Smooth muscle cell (in vitro differentiated cells): Measurements from ENCODE around the gene RNF38. TPM values are rescaled to one million over a fixed set of nuclear protein-coding genes. Genes with fewer than 3 reads are reported as not detected.

Experiments
- DNase-seq: peaks from one replicate; lab custom pipeline; 2025; ENCODE audit not compliant: unreplicated experiment; lab: John Stamatoyannopoulos, UW
- H2AFZ ChIP-seq: fragments of 200-600 bp; sonication (generic); 2 replicates; pipeline ENCODE4 v1.6.0; 2016; ENCODE audit warnings: antibody characterized with exemption, low read depth, mild to moderate bottlenecking
- H3F3A ChIP-seq: fragments of 200-600 bp; sonication (generic); 2 replicates; pipeline ENCODE4 v1.6.0; 2017; ENCODE audit warnings: antibody characterized with exemption, low read depth
- H3K27ac ChIP-seq: fragments of 200-600 bp; sonication (generic); 2 replicates; pipeline ENCODE4 v1.5.1; 2016; ENCODE audit warnings: low read depth, mild to moderate bottlenecking
- H3K27me3 ChIP-seq: fragments of 200-600 bp; sonication (generic); 2 replicates; pipeline ENCODE4 v1.6.1; 2016; ENCODE audit warnings: low read depth, mild to moderate bottlenecking
- H3K36me3 ChIP-seq: fragments of 200-600 bp; sonication (generic); 2 replicates; pipeline ENCODE4 v1.5.1; 2016; ENCODE audit warnings: low read depth
- H3K4me1 ChIP-seq: fragments of 200-600 bp; sonication (generic); 2 replicates; pipeline ENCODE4 v1.5.1; 2016; ENCODE audit warnings: low read depth
- H3K4me2 ChIP-seq: fragments of 200-600 bp; sonication (generic); 2 replicates; pipeline ENCODE4 v1.6.0; 2016; ENCODE audit warnings: mild to moderate bottlenecking
- H3K4me3 ChIP-seq: fragments of 200-600 bp; sonication (generic); 2 replicates; pipeline ENCODE4 v1.5.1; 2016; ENCODE audit warnings: mild to moderate bottlenecking
- H3K79me2 ChIP-seq: fragments of 200-600 bp; sonication (generic); 2 replicates; pipeline ENCODE4 v1.6.0; 2016; ENCODE audit warnings: low read depth, mild to moderate bottlenecking
- H3K9ac ChIP-seq: fragments of 200-600 bp; sonication (generic); 2 replicates; pipeline ENCODE4 v1.6.0; 2016; ENCODE audit warnings: low read depth
- H3K9me3 ChIP-seq: fragments of 200-600 bp; sonication (generic); replicated peaks from 2 replicates; pipeline ENCODE4 v1.5.1; 2016; ENCODE audit warnings: low read depth
- H4K20me1 ChIP-seq: fragments of 200-600 bp; sonication (generic); 2 replicates; pipeline ENCODE4 v1.6.0; 2016; ENCODE audit warnings: low read depth
- WGBS: methylation state at CpG from one replicate; pipeline ENCODE4 v1.1.7; 2016; ENCODE audit warnings: low lambda C conversion rate; 5-methylcytosine and 5-hydroxymethylcytosine counted together
- polyA plus RNA-seq: library from polyadenylated mRNA; unstranded; fragments of >200 nt; fragmentation: Nextera tagmentation; extraction: Ambion mirVana; gene quantifications from 2 replicates; pipeline ENCODE4 v1.2.1, GENCODE V29; 2016
- total RNA-seq: library from RNA; depleted of rRNA; stranded (reverse); fragments of >200 nt; gene quantifications from 2 replicates; pipeline ENCODE4 v1.2.3, GENCODE V29; 2014
- TF ChIP-seq, protein P1 (sequence below): fragments of 200-600 bp; sonication (generic); IDR thresholded peaks from 2 replicates; pipeline ENCODE4 v1.5.1; 2017; ENCODE audit warnings: borderline replicate concordance, mild to moderate bottlenecking, antibody characterized with exemption; ENCODE audit not compliant: insufficient read depth, poor library complexity, severe bottlenecking

The RNF38 gene
- total and polyA plus RNA-seq, 2 experiments from 2014 or later: 10.1 to 27.5 TPM

DNA sequence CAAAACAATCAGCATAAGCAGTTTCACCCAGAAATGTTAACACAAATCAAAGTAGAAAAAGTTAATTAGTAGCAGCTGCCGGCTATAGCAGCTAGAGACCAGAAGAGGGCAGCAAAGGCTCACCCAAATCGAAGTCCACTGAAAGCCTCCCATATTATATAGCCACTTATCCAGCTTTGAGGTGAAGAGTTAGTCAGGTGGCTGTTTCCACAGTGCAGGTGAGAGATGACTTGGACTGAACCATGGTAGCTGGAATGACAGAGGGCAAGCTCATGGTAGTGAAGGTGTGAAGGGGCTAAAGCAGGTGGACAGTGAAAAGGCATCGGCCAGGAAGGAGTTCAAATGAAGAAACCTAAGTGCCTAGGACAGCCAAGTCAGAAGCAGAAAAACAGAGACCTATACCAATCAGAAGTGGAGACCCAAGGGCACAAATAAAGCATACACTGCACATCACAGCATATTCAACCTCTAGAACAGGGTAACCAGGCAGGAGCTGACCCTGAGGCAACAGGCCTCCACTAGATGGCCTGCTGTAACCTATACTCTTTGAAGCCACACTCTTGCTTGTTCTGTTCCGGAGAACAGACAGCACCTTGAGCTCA lies 7.2 kb upstream of the RNF38 start:
- no peak overlapping the region for H3K4me2 ChIP-seq
- no peaks in the 10 kb centered on the region for H3K9me3 ChIP-seq
- H3K9ac ChIP-seq: no peak overlapping the region
- TF ChIP-seq, protein P1, sequence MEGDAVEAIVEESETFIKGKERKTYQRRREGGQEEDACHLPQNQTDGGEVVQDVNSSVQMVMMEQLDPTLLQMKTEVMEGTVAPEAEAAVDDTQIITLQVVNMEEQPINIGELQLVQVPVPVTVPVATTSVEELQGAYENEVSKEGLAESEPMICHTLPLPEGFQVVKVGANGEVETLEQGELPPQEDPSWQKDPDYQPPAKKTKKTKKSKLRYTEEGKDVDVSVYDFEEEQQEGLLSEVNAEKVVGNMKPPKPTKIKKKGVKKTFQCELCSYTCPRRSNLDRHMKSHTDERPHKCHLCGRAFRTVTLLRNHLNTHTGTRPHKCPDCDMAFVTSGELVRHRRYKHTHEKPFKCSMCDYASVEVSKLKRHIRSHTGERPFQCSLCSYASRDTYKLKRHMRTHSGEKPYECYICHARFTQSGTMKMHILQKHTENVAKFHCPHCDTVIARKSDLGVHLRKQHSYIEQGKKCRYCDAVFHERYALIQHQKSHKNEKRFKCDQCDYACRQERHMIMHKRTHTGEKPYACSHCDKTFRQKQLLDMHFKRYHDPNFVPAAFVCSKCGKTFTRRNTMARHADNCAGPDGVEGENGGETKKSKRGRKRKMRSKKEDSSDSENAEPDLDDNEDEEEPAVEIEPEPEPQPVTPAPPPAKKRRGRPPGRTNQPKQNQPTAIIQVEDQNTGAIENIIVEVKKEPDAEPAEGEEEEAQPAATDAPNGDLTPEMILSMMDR: peak; percentile 96
- no peak overlapping the region for H3K4me3 ChIP-seq
- H3K4me1 ChIP-seq: peaks cover 5% of the 10 kb centered on the region
- no peak overlapping the region for H3K27ac ChIP-seq
- DNase-seq: no peak
- no peaks in the 10 kb centered on the region for H3K27me3 ChIP-seq
- H3K79me2 ChIP-seq: peaks cover 35% of the 10 kb centered on the region
- peaks cover 3% of the 10 kb centered on the region for H3F3A ChIP-seq
- peaks cover 26% of the 10 kb centered on the region for H4K20me1 ChIP-seq
- WGBS: 41% methylated on average over 4 of the region's 4 CpGs
- H3K36me3 ChIP-seq: no peaks in the 10 kb centered on the region
- H2AFZ ChIP-seq: no peak overlapping the region

DNA sequence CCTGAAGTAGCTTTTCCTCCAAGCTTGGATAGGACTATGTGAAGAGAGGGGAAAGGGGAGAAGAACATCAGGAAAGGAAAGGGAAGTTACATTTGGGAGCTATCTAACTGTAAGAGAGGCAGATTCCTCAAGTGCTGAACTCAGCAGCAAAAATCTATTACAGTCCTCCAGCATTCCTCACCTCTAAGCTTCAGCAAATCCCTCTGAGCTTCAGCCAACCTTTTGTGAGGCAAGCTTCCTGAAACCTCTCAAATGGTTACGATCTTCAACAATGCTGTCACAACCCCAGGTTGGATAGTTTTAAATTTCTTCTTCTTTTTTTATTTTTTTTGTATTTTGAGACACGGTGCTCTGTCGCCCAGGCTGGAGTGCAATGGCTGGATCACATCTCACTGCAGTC lies 2.5 kb upstream of the RNF38 start:
- peaks cover 39% of the 10 kb centered on the region for H4K20me1 ChIP-seq
- no peak overlapping the region for H3K4me3 ChIP-seq
- TF ChIP-seq, protein P1: no peak
- no peaks in the 10 kb centered on the region for H3K27me3 ChIP-seq
- no peak for DNase-seq
- H3K79me2 ChIP-seq: peaks cover 57% of the 10 kb centered on the region
- H3K4me2 ChIP-seq: no peak overlapping the region
- no peak overlapping the region for H2AFZ ChIP-seq
- no peaks in the 10 kb centered on the region for H3K36me3 ChIP-seq
- H3K9me3 ChIP-seq: no peaks in the 10 kb centered on the region
- 93% methylated on average over 3 of the region's 3 CpGs for WGBS
- H3F3A ChIP-seq: peaks cover 5% of the 10 kb centered on the region
- H3K9ac ChIP-seq: no peak overlapping the region
- H3K4me1 ChIP-seq: peaks cover 34% of the 10 kb centered on the region
- H3K27ac ChIP-seq: no peak overlapping the region

DNA sequence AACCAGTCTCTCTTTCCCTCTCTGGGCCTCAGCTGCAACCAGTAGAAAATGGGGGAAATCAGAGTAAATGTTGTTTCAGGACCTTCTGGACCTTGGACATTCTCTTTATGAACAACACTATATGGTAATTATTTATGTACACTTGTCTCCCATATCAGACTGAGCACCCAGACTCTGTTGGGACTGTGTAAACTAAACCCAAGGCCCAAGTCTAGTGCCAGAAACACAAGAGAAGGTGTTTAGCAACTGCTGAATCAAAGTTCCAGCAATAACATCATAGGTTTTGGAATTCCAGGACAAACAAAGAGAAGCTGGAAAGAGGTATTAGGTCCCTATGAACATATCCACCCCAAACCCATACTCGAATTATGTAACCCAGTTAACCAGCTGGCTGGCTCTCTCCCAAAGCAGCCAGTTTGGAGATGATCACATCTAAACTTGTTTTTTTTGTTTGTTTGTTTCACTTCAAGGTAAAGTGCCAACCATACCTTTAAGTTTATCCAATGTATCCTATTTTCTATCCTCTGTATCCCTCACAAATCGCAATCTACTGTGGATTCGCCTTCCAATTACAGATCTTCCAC lies 1.9 kb upstream of the RNF38 start:
- Histone ChIP-seq H3F3A (peaks cover 4% of the 10 kb centered on the region), H3K79me2 (peaks cover 63% of the 10 kb centered on the region), H4K20me1 (peaks cover 39% of the 10 kb centered on the region), H3K4me2 (peak overlapping the region; percentile 86), H3K4me1 (peaks cover 34% of the 10 kb centered on the region), H3K27me3 (no peaks in the 10 kb centered on the region), H3K9me3 (no peaks in the 10 kb centered on the region), H3K4me3 (no peak overlapping the region), H3K36me3 (no peaks in the 10 kb centered on the region), H3K27ac (peak overlapping the region; percentile 83), H3K9ac (no peak overlapping the region), H2AFZ (no peak overlapping the region)
- WGBS: 98% methylated on average over 3 of the region's 3 CpGs
- no peak for DNase-seq
- TF ChIP-seq, protein P1: no peak
